C4-2B (cell line): Measurements from ENCODE around the gene HOXA9.

Source experiments
- CTCF ChIP-seq: fragments of 450-650 bp; conservative IDR thresholded peaks from 2 replicates; pipeline ENCODE4 v1.5.1; 2017; ENCODE audit warnings: mild to moderate bottlenecking
- ZFX ChIP-seq: fragments of 450-650 bp; IDR thresholded peaks from 2 replicates; pipeline ENCODE4 v1.6.1; 2017

DNA sequence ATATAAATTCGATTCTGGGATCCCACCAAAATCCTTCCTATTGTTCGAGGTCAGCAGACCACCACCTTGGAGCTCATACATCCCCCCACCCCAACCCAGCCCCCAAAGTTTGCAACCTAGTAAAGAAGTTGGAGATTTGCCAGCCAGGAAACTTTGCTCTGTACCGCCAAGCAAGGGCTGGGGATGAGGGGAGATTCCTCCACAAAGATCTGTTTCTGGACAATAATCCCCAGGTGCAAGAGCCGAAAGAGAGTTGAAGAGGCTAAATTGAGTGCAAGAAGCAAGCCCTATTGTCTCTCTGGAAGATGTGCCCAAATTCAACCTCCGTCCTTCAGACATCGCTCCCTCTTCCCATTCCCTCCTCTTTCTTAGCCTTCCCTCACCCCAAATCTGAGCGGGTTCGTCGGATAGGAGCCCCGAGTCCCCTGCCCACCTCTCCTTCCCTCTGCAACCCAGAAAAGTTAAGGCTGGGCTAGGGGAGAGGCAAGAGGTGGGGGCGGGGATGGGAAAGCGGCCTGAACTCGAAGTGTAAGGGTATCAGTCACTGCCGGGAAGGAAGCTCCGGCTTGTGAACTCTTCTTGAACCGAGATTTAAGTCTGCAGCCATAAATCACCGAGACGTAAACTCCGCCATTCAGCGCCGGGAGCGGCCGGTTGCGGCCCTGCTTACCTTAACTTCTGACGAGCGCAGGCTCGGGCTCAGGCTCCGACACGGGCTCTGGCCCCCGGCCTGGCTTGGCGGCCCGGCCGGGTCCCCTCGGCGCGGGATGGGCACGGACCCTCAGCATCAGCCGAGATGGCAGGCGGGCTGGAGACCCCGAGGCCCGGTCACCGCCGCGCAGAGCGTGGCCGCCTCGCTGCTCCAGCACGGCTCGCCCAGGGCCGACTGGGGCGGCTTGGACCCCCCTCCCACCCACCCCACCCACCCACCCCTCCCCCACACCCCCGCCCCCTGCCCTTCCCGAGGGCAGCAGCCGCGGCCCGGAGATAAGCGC, 52.1 kb downstream of the HOXA9 start:
- no peak for TF ChIP-seq CTCF
- no peak for TF ChIP-seq ZFX
